Gastroesophageal sphincter (tissue), 3 donors: ENCODE data around the gene USP17L10.
"Not testable (repeated sequence)": the region's sequence is repeated elsewhere in the genome, so short reads cannot be mapped to it uniquely, and the experiment has no call there.

Source experiments
- POLR2AphosphoS5 ChIP-seq: sonication (generic); formaldehyde crosslinking; IDR thresholded peaks from one replicate; pipeline ENCODE4 v1.6.1; 2017; ENCODE audit warnings: antibody characterized with exemption
- TF ChIP-seq, protein P1 (sequence below), 4 experiments: fragments of 200-600 bp in 2 of 4; fragments of 450-650 bp in 2 of 4; sonication (generic) in 1 of 4; IDR thresholded peaks; one replicate each; pipeline ENCODE4 v1.5.1; 2017 to 2019; ENCODE audit warnings: antibody characterized with exemption in 4 of 4, mild to moderate bottlenecking in 2 of 4, moderate library complexity in 2 of 4

DNA sequence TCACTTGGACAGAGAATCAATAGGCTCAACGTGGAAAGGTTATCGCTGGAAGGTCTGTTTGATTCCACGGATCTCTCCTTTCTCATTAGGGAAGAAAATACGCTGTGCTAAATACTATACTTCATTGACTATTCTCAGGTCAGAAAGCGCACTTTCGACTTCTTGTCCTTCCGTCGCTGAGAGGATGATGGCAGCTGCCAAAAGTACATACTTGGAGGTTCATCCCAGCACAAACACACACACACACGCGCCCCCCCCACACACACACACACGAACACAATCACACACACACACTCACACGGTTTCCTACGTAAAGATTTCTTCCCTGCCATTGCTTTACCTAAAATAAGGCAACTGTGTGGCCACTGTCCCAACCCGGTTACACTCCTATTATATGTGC, 4.2 kb downstream of the USP17L10 start:
- TF ChIP-seq, protein P1, sequence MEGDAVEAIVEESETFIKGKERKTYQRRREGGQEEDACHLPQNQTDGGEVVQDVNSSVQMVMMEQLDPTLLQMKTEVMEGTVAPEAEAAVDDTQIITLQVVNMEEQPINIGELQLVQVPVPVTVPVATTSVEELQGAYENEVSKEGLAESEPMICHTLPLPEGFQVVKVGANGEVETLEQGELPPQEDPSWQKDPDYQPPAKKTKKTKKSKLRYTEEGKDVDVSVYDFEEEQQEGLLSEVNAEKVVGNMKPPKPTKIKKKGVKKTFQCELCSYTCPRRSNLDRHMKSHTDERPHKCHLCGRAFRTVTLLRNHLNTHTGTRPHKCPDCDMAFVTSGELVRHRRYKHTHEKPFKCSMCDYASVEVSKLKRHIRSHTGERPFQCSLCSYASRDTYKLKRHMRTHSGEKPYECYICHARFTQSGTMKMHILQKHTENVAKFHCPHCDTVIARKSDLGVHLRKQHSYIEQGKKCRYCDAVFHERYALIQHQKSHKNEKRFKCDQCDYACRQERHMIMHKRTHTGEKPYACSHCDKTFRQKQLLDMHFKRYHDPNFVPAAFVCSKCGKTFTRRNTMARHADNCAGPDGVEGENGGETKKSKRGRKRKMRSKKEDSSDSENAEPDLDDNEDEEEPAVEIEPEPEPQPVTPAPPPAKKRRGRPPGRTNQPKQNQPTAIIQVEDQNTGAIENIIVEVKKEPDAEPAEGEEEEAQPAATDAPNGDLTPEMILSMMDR (IDR thresholded peaks at IDR 0.05): not testable (repeated sequence)
- not testable (repeated sequence) for TF ChIP-seq POLR2AphosphoS5
